Body of pancreas (tissue), 4 donors: ENCODE results near the gene ASAH2B. TPM values are rescaled to one million over a fixed set of nuclear protein-coding genes. Genes with fewer than 3 reads are reported as not detected.
A peak's percentile ranks its signal among the peaks of the same experiment; 100 is the strongest.

Experiments used
- ATAC-seq: fragments of 150-250 bp; one replicate; pipeline ENCODE4 v1.9.1; 2016
- DNase-seq, 4 donors: peaks; one replicate each; pipeline ENCODE4 v3.0.0-alpha.2; 2019
- H3K27ac ChIP-seq, 4 donors: fragments of 200-600 bp; sonication (generic); 1 replicate in 3 of 4; 2 replicates in 1 of 4; pipeline versions ENCODE4 v1.5.1 to v1.6.1; 2016 to 2019; ENCODE audit warnings: mild to moderate bottlenecking in 1 of 4, mixed read lengths in 1 of 4, moderate library complexity in 1 of 4
- H3K27me3 ChIP-seq, 2 donors: fragments of 200-600 bp; sonication (generic); one replicate each; pipeline ENCODE4 v1.6.0; 2016; ENCODE audit warnings: mild to moderate bottlenecking in 1 of 2
- H3K36me3 ChIP-seq, 2 donors: fragments of 200-600 bp; sonication (generic); replicated peaks in 1 of 2; 2 replicates each; pipeline ENCODE4 v1.5.1; 2016; ENCODE audit warnings: low read depth in 2 of 2; ENCODE audit not compliant: insufficient read depth in 1 of 2
- H3K4me1 ChIP-seq: fragments of 200-600 bp; sonication (generic); one replicate; pipeline ENCODE4 v1.6.0; 2016
- H3K4me3 ChIP-seq, 2 donors: fragments of 200-600 bp; sonication (generic); 1 replicate in 1 of 2; 2 replicates in 1 of 2; pipeline ENCODE4 v1.5.1; 2016 to 2019
- H3K9me3 ChIP-seq, 3 donors: fragments of 200-600 bp; sonication (generic); 1 replicate in 2 of 3; 2 replicates in 1 of 3; pipeline ENCODE4 v1.5.1; 2016
- CTCF ChIP-seq, 7 experiments: fragments of 450-650 bp in 4 of 7; fragments of 200-600 bp in 3 of 7; sonication (generic) in 3 of 7; IDR thresholded peaks; one replicate each; pipeline ENCODE4 v1.5.1; 2016 to 2019; ENCODE audit warnings: antibody characterized with exemption in 7 of 7
- POLR2A ChIP-seq, 3 donors: fragments of 450-650 bp; IDR thresholded peaks; one replicate each; pipeline ENCODE4 v1.6.1; 2016; ENCODE audit warnings: antibody characterized with exemption in 3 of 3, mild to moderate bottlenecking in 2 of 3
- WGBS, 2 donors: methylation state at CpG; one replicate each; pipeline ENCODE4 v1.1.5; 2017; 5-methylcytosine and 5-hydroxymethylcytosine counted together
- intact Hi-C: fragments of 100-400 bp; cut with DNase I; formaldehyde crosslinking; loops from one replicate; pipeline ENCODE4 v1.15.1; 2023
- total RNA-seq, 2 donors: library from RNA; depleted of rRNA; stranded (reverse); fragments of >200 nt; gene quantifications; one replicate each; pipeline ENCODE4 v1.1.0, GENCODE V29; 2016

Gene ASAH2B
- total RNA-seq, 2 donors from 2014 or later: 2.6 to 4.4 TPM

- peaks cover 7% of the 10 kb centered on the region for H3K4me1 ChIP-seq
- H3K4me3 ChIP-seq: no peak overlapping the region
- H3K27ac ChIP-seq: no peak overlapping the region
- no peak for DNase-seq
- no peaks in the 10 kb centered on the region for H3K9me3 ChIP-seq
- ATAC-seq: no peak
- intact Hi-C loops: no loop called here
- H3K36me3 ChIP-seq: no peaks in the 10 kb centered on the region
- H3K27me3 ChIP-seq: no peaks in the 10 kb centered on the region
- 15 to 32% methylated on average over 2 of the region's 2 CpGs for WGBS, 2 donors
- no peak for TF ChIP-seq CTCF (IDR thresholded peaks at IDR 0.05)
- TF ChIP-seq POLR2A (IDR thresholded peaks at IDR 0.05): no peak
These were observed 66.4 kb downstream of the ASAH2B start for GRCh38 chr10:50805981-50806622.

DNA sequence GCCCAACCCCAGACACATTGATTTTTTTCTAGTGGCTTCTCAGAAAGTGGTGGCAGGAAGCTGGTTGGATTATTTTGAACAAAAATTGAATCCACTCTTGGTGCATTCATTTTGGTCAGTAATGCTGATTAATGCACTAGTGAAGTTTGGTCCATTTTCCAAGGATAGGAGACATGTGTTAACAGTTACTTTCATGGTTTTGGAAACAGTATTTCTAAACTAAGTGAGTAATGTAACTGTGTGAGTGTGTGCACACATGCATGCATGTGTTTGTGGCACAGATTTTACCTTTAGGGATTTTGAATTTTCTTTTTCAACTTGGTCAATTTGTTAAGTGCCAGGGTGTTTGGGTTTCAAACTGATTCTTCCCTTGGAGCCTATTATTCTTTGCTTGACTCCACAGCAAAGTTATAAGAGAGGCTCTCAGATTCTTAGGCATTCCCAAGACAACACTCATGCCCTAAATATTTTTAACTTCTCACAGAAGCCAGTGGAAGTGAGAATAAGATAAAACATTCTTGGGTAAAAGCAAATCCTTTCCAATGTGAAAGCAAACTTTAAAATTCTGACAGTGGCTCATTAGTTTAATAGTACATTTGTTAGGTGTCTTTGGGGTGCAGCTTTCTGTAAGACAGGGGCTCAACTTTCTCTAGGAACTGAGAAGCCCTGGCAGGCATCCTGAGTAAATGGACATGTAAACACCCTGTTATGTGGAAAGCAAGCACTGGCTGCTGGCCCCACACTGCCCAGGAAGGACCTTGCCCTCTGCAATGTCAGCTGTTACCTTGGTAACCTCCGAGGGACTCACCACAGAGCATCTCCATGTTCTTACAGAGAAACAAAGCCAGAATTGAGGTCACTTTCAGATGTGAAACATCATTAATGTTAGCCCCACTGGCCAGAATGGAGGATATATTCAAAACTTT, 68.4 kb downstream of the ASAH2B start:
- ATAC-seq (peak; percentile 78), DNase-seq (peak; percentile 46 to 79 (median 70))
- intact Hi-C loops: no loop called here
- no peaks in the 10 kb centered on the region for H3K9me3 ChIP-seq
- WGBS, 2 donors: 0 to 6% methylated on average over 1 of the region's 1 CpG
- peaks cover 7% of the 10 kb centered on the region for H3K4me1 ChIP-seq
- H3K4me3 ChIP-seq: no peak overlapping the region
- H3K27me3 ChIP-seq: no peaks in the 10 kb centered on the region
- no peaks in the 10 kb centered on the region for H3K36me3 ChIP-seq
- TF ChIP-seq POLR2A (IDR thresholded peaks at IDR 0.05) (no peak), CTCF (IDR thresholded peaks at IDR 0.05) (no peak)
- no peak overlapping the region for H3K27ac ChIP-seq

Other genes with a start within 250 kb of the ASAH2B start
- gene SGMS1, start 116.0 kb upstream of the ASAH2B start, total RNA-seq: 10 to 100 TPM; 46.2 to 68.9 TPM
- 10 to 100 TPM in 1 of 2 donors, 1 to 10 TPM in 1; 7.8 to 18.5 TPM for gene A1CF, start 145.7 kb downstream of the ASAH2B start, total RNA-seq